ENCODE measurements around the gene TMEM253. TPM values are rescaled to one million over a fixed set of nuclear protein-coding genes. Genes with fewer than 3 reads are reported as not detected.

TMEM253 gene
- total and polyA plus RNA-seq, 9 of the 15 experiments (the other 6 are each of a cell fraction or from before 2014, with no cell fraction given) = 0.11 to 0.61 (median 0.26) TPM; not detected in 3

DNA sequence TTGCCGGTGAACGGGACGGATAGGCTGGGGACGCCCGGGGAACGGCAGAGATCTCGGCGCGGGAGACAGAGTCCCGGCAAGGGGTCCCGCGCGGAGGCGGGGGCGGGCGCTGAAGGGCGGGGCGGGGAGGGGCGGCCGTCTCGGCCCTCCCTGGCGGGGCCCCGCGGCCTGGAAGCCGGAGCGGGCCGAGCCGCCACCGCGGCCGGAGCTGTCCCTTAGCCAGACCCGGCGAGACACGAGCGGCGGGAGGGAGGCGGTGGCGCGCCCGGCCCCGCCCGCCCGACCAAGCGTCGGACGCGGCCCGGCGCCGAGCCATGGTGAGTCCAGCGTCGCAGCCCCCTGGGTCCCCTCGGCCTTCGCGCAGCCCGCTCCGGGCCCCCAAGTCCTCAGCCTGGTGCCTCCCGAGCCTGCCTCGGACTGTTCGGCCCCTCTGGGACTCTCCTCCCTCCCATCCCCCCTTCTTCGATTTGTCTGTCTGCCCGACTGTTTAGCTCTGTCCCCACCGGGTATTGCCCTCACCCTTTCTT lies 30.7 kb upstream of the TMEM253 start, which contains the start of gene ARHGEF40 (continued):
- TF ChIP-seq PHF8 (IDR thresholded peaks at IDR 0.05; ENCODE audit: borderline replicate concordance, low read length) (peak; percentile 46; the same call in 1 of the 2 replicates), SMARCC2 (IDR thresholded peaks at IDR 0.05; ENCODE audit: low read depth) (no peak), C11orf30 (IDR thresholded peaks at IDR 0.05; ENCODE audit: low read depth) (no peak), FOXK2 (conservative IDR thresholded peaks at IDR 0.05 in 1 of 2, IDR thresholded peaks at IDR 0.05 in 1 of 2; ENCODE audit: low read depth in 2 of 2) (no peak), ARHGAP35 (IDR thresholded peaks at IDR 0.05; ENCODE audit: partially characterized antibody) (no peak), GTF3C2 (IDR thresholded peaks at IDR 0.05; ENCODE audit: borderline replicate concordance, extremely low read depth, insufficient read length) (no peak), MEF2A (IDR thresholded peaks at IDR 0.05; ENCODE audit: control insufficient read depth, low read depth, low read length) (no peak), ZNF253 (CRISPR knock-in tag; conservative IDR thresholded peaks at IDR 0.05) (no peak), ZBTB40 (IDR thresholded peaks at IDR 0.05) (0 out of 2 replicates have a peak, but pooled peaks have one; percentile 17), ZBTB40 (CRISPR knock-in tag; IDR thresholded peaks at IDR 0.05) (no peak), ELF2 (CRISPR knock-in tag; IDR thresholded peaks at IDR 0.05) (no peak), SMAD2 (IDR thresholded peaks at IDR 0.05; ENCODE audit: low read depth, low read length) (no peak)
- TF ChIP-seq, protein P1, sequence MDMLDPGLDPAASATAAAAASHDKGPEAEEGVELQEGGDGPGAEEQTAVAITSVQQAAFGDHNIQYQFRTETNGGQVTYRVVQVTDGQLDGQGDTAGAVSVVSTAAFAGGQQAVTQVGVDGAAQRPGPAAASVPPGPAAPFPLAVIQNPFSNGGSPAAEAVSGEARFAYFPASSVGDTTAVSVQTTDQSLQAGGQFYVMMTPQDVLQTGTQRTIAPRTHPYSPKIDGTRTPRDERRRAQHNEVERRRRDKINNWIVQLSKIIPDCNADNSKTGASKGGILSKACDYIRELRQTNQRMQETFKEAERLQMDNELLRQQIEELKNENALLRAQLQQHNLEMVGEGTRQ (CRISPR knock-in tag; IDR thresholded peaks at IDR 0.05) = no peak
- TF ChIP-seq, protein P2, sequence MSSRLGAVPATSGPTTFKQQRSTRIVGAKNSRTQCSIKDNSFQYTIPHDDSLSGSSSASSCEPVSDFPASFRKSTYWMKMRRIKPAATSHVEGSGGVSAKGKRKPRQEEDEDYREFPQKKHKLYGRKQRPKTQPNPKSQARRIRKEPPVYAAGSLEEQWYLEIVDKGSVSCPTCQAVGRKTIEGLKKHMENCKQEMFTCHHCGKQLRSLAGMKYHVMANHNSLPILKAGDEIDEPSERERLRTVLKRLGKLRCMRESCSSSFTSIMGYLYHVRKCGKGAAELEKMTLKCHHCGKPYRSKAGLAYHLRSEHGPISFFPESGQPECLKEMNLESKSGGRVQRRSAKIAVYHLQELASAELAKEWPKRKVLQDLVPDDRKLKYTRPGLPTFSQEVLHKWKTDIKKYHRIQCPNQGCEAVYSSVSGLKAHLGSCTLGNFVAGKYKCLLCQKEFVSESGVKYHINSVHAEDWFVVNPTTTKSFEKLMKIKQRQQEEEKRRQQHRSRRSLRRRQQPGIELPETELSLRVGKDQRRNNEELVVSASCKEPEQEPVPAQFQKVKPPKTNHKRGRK (tag; IDR thresholded peaks at IDR 0.05) = peak; percentile 61

Measured in K562 (cell line).